Parathyroid adenoma (tissue), 2 donors: ENCODE measurements around the gene ARHGAP33.

ENCODE experiments used
- H2AFZ ChIP-seq: fragments of 300-600 bp; sonication (generic); one replicate; pipeline ENCODE4 v1.7.0; 2017; ENCODE audit warnings: antibody characterized with exemption, mild to moderate bottlenecking
- H3K27ac ChIP-seq: fragments of 300-600 bp; sonication (generic); one replicate; pipeline ENCODE4 v1.7.0; 2017
- H3K27me3 ChIP-seq: fragments of 300-600 bp; sonication (generic); one replicate; pipeline ENCODE4 v1.7.0; 2017; ENCODE audit warnings: low read length; ENCODE audit not compliant: control insufficient read depth, insufficient read depth
- H3K36me3 ChIP-seq: fragments of 300-600 bp; sonication (generic); one replicate; pipeline ENCODE4 v1.7.0; 2017; ENCODE audit warnings: low read length; ENCODE audit not compliant: control insufficient read depth, insufficient read depth
- H3K4me1 ChIP-seq: fragments of 300-600 bp; sonication (generic); one replicate; pipeline ENCODE4 v1.7.0; 2017; ENCODE audit warnings: control low read depth
- H3K4me2 ChIP-seq: fragments of 300-600 bp; sonication (generic); one replicate; pipeline ENCODE4 v1.7.0; 2017; ENCODE audit warnings: low read length
- H3K4me3 ChIP-seq: fragments of 300-600 bp; sonication (generic); one replicate; pipeline ENCODE4 v1.7.0; 2017; ENCODE audit warnings: low read depth, low read length
- H3K79me2 ChIP-seq: fragments of 300-600 bp; sonication (generic); one replicate; pipeline ENCODE4 v1.7.0; 2017; ENCODE audit warnings: control low read depth
- H3K9ac ChIP-seq: fragments of 300-600 bp; sonication (generic); one replicate; pipeline ENCODE4 v1.7.0; 2017; ENCODE audit warnings: mild to moderate bottlenecking
- H3K9me3 ChIP-seq: fragments of 300-600 bp; sonication (generic); one replicate; pipeline ENCODE4 v1.7.0; 2017; ENCODE audit warnings: low read length; ENCODE audit not compliant: control insufficient read depth
- CTCF ChIP-seq: fragments of 300-600 bp; sonication (generic); IDR thresholded peaks from one replicate; pipeline ENCODE4 v1.7.0; 2017; ENCODE audit warnings: antibody characterized with exemption, mild to moderate bottlenecking
- donor health status: primary hyperparathyroidism.

Gene ARHGAP33

GRCh38 chr19:35812220-35813042, 37.1 kb downstream of the ARHGAP33 start, which contains the start of gene PRODH2:
Gene PRODH2 (minus strand): TSS chr19:35812845. CDS start chr19:35812805, 40 bp downstream.
- H3K9me3 ChIP-seq, result no peaks in the 10 kb centered on the region
- no peak within 1 kb of the TSS for H3K4me2 ChIP-seq
- TF ChIP-seq CTCF, result no peak
- H3K36me3 ChIP-seq, result no peaks in the 10 kb centered on the region
- no peaks in the 10 kb centered on the region for H3K79me2 ChIP-seq
- H3K4me3 ChIP-seq, result no peak within 1 kb of the TSS
- no peak within 1 kb of the TSS for H3K9ac ChIP-seq
- no peaks in the 10 kb centered on the region for H3K4me1 ChIP-seq
- no peak within 1 kb of the TSS for H3K27ac ChIP-seq
- no peaks in the 10 kb centered on the region for H3K27me3 ChIP-seq
- no peak within 1 kb of the TSS for H2AFZ ChIP-seq

GRCh38 chr19:35813043-35813890, 37.9 kb downstream of the ARHGAP33 start:
- Histone ChIP-seq H3K4me2 (no peak overlapping the region), H3K36me3 (no peaks in the 10 kb centered on the region), H3K4me1 (no peaks in the 10 kb centered on the region), H3K27ac (no peak overlapping the region), H3K9me3 (no peaks in the 10 kb centered on the region), H2AFZ (no peak overlapping the region), H3K79me2 (no peaks in the 10 kb centered on the region), H3K9ac (no peak overlapping the region), H3K4me3 (no peak overlapping the region), H3K27me3 (no peaks in the 10 kb centered on the region)
- TF ChIP-seq CTCF, result no peak

GRCh38 chr19:35816262-35816661, 40.9 kb downstream of the ARHGAP33 start:
- no peak overlapping the region for H3K9ac ChIP-seq
- H3K4me2 ChIP-seq, result no peak overlapping the region
- H3K4me1 ChIP-seq, result no peaks in the 10 kb centered on the region
- no peak overlapping the region for H3K27ac ChIP-seq
- no peak overlapping the region for H2AFZ ChIP-seq
- H3K27me3 ChIP-seq, result no peaks in the 10 kb centered on the region
- H3K9me3 ChIP-seq, result no peaks in the 10 kb centered on the region
- no peak overlapping the region for H3K4me3 ChIP-seq
- no peaks in the 10 kb centered on the region for H3K79me2 ChIP-seq
- no peaks in the 10 kb centered on the region for H3K36me3 ChIP-seq
- no peak for TF ChIP-seq CTCF

GRCh38 chr19:35816846-35817245, 41.5 kb downstream of the ARHGAP33 start:
- H3K4me1 ChIP-seq, result no peaks in the 10 kb centered on the region
- no peaks in the 10 kb centered on the region for H3K79me2 ChIP-seq
- H3K9me3 ChIP-seq, result no peaks in the 10 kb centered on the region
- TF ChIP-seq CTCF, result no peak
- H3K4me2 ChIP-seq, result no peak overlapping the region
- no peak overlapping the region for H3K27ac ChIP-seq
- no peaks in the 10 kb centered on the region for H3K27me3 ChIP-seq
- H3K36me3 ChIP-seq, result no peaks in the 10 kb centered on the region
- H3K4me3 ChIP-seq, result no peak overlapping the region
- no peak overlapping the region for H2AFZ ChIP-seq
- H3K9ac ChIP-seq, result no peak overlapping the region
